Measurements from ENCODE around the gene SDHAF3.
"Not testable (repeated sequence)": the region's sequence is repeated elsewhere in the genome, so short reads cannot be mapped to it uniquely, and the experiment has no call there.

Gene SDHAF3

DNA sequence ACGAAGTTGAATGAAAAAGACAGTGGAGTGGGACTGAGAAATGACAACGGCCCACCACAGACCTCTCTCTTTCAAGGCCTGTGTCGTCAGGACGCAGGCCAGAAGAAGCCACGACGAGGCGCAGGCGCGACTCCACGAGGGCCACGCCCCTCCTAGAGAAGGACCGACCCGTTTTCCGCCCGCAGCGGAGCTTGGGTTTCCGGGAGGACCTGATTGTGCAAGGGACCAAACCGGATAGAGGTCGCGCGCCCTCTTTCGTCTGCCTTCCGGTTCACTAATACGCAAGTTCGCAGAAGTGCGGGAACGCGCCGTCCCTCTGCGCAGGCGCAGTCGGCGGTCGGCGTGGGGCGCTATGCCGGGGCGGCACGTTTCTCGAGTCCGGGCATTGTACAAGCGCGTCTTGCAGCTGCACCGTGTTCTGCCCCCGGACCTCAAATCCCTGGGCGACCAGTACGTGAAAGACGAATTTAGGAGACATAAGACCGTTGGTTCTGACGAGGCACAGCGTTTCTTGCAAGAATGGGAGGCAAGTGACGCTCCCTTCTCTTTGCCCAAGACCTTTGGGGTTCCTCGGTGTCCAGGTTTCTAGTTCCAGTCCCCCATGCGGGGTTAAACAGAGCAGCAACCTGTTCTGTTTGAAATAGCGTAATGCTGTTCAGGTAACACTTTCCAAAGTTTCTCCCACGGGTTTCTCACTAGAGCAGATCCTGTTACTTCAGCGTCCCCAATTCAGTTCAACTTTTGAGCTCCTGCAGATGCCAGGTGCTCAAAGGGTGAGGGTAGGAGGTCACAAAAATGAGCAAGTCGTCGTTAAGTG is at the start of gene SDHAF3:
Gene SDHAF3 (plus strand): TSS at position 327 of the 817 bp plus-strand sequence. CDS start 26 bp downstream, at position 353.
- peak; percentile 95 for DNase-seq (ENCODE audit: low spot score)
- peak; percentile 73 for FAIRE-seq

GRCh38 chr7:97072025-97072424 is 45.5 kb upstream of the SDHAF3 start:
- not testable (repeated sequence) for DNase-seq (ENCODE audit: low spot score); FAIRE-seq

- DNase-seq (ENCODE audit: low spot score): no peak
- FAIRE-seq: no peak
These were observed 41.6 kb upstream of the SDHAF3 start for GRCh38 chr7:97075928-97076327.

GRCh38 chr7:97078023-97078969 is 39.2 kb upstream of the SDHAF3 start:
- DNase-seq (ENCODE audit: low spot score): no peak
- no peak for FAIRE-seq

DNA sequence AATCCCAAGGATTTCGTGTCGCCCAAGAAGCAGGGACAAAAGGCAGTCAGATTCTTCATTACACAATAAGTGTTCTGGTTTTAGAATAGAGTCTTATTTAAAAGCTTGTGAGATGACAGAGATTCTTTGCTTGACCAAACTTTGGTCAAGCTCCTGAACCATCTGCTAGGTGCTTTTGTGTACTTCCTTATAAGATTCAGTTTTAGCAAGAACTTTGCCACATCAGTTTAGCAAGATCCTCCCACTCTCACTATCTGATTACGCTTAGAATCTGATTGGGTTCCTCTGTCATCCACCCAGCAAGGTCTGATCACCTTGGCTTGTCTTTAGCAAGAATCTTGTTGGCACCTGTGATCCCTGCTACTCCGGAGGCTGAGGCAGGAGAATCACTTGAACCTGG is 38.2 kb upstream of the SDHAF3 start:
- DNase-seq (ENCODE audit: low spot score) (no peak), FAIRE-seq (no peak)

- FAIRE-seq: no peak
- DNase-seq (ENCODE audit: low spot score): no peak
These were observed 35.8 kb upstream of the SDHAF3 start for GRCh38 chr7:97081521-97082300.

DNA sequence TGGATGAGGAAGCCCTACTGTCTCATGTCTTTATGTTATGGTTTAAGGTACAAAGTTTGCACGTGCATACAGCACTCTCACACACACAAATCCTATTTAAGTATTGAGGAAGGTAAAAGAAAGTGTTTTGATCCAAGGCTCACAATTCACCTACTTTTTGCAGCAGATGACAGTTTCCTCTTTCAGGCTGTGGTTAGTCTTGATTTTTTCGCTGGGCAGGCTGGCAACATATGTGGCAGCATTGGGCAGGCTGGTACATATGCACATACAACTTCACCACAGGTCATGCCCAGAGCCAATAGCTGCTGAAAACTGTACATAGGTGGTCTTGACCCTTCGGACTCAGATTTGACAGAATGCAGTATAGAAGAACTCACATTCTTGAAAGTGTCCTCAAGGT is 29.1 kb upstream of the SDHAF3 start:
- FAIRE-seq (no peak), DNase-seq (ENCODE audit: low spot score) (no peak)

DNA sequence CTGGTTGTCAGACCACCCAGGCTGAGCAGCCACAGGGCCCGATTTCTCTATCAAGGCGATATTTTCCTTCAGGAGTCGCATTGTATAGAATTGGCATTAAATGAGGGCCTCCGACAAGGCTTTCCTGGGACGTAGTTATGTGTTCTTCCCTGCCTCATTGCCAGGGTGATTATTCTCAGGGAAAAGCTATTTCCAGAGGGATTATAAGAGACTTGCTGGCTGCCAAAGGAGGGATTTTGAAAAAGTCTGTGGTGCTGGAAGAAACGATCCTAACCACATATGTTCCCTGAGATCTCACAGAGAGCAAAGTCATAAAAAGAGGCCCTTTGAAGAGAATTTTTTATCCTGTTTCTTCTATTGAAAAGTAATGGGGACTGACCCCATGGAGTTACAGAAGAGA is 27.7 kb upstream of the SDHAF3 start:
- no peak for FAIRE-seq
- no peak for DNase-seq (ENCODE audit: low spot score)

DNA sequence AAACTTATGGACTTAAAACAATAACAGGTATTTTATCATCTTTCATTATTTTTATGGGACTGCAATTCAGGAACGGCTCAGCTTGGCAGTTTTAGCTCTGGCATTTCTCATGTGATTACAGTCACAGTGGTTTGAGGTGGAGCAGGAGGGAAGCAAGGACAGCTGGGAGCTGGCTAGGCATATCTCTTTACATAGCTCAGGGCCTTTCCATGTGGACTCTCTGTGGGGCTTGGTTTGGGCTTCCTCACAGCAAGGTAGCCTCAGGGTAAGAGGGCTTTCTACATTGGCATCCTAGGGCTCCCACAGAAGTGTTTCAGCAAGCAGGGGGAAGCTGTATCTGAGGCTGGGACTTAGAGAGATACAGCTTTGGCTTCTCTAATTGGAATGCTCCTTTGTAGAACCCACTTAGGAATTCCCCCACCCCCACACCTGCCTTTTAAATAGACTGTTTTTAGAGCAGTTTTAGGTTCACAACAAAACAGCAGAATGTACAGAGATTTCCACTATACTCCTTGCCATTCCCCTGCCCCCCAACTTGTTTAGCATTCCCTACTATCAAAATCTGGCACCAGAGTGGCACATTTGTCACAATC is 26.6 kb upstream of the SDHAF3 start:
- DNase-seq (ENCODE audit: low spot score) (no peak), FAIRE-seq (no peak)

DNA sequence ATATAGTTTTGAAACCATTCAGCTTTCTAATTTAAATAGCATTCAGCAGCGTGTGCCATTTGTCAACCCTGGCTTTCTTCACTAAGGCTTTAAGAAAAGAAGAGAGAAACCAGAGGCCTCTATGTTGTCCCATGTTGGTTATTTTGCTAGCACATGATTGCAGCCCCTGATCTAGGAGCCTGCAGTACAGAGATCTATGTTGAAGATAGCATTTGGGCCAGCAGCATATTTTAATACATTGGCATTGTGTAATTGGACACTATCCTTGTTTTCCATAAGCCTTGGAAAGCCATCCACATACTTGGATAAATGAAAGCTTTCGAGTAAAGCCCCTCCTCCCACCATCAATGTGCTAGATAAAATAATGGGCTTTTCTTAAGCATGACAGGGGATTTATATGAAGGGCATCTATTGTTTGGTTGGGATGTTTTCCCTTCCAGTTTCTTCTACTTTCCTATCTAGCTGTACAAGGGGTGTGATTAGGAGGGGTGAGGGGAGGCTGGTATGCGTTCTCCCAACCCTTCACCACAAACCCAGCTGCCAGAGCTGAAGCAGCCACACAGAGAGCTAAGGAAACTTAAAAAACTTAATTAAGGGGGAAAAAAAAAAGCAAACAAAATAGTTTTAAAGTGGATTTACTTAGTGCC is 23.1 kb upstream of the SDHAF3 start:
- DNase-seq (ENCODE audit: low spot score): no peak
- FAIRE-seq: no peak

DNA sequence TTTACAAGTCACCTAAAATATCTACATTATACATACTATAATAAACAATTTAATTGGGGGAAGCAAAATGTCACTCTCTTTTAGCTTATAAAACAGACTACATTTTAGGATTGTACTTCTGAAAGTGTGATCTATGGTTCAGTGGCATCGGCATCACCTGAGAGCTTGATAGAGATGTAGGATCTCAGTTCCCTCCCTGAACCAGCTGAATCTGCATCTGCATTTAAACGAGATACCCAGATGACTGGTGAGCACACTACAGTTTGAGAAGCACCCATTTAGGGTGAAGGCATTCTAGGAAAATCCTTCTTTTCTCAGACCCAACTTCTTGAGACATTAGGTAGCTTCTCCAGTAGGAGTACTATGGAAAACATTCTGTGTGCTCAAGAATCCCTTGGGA is 21.5 kb upstream of the SDHAF3 start:
- DNase-seq (ENCODE audit: low spot score): no peak
- FAIRE-seq: no peak

- no peak for FAIRE-seq
- no peak for DNase-seq (ENCODE audit: low spot score)
These were observed 20.8 kb upstream of the SDHAF3 start for GRCh38 chr7:97096661-97097060.

DNA sequence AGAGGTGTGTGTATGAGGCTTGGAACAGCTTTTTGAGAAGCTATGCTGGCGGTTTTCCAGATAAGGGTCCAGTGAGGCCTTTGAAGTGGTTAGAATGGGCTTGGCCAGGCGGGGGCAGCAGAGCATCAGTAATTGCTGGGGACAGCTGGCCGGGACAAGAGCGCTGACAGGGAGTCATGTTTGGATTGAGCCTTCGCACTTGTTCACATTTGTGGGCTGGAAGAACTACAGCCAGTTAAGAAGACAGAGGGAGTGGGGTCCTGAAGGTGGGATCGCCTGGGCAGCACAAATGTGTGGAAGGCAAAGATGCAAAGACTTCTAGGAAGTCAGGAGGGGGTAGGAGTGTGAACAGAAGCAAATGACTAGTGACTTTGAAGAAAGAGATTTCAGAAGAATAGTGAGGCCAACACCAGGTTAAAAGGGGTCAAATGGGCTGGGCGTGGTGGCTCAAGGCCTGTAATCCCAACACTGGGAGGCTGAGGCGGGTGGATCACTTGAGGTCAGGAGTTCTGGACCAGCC is 12.7 kb upstream of the SDHAF3 start:
- FAIRE-seq: no peak
- peak; percentile 41 for DNase-seq (ENCODE audit: low spot score)

- DNase-seq (ENCODE audit: low spot score): no peak
- FAIRE-seq: no peak
These were observed 10.2 kb upstream of the SDHAF3 start for GRCh38 chr7:97107192-97107800.

GRCh38 chr7:97116308-97116707 is 1.2 kb upstream of the SDHAF3 start:
- FAIRE-seq (no peak), DNase-seq (ENCODE audit: low spot score) (no peak)

DNA sequence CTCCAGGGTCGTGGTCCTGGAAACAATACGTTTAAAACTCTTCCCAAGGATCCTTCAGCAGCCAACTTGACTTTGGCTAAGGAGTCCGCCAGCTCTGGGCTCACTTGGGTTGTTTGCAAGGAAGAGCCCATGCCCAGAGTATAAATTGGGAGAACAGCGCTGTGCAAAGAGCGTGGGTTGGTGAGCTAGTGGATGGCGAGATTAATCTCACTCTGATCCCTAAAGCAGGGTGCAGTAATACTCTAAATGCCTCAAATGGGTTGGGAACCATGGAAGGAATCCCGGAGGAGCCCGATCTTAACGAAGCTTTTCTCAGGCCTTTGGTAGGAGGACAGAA is 495 bp upstream of the SDHAF3 start:
- FAIRE-seq (no peak), DNase-seq (ENCODE audit: low spot score) (no peak)

DNA sequence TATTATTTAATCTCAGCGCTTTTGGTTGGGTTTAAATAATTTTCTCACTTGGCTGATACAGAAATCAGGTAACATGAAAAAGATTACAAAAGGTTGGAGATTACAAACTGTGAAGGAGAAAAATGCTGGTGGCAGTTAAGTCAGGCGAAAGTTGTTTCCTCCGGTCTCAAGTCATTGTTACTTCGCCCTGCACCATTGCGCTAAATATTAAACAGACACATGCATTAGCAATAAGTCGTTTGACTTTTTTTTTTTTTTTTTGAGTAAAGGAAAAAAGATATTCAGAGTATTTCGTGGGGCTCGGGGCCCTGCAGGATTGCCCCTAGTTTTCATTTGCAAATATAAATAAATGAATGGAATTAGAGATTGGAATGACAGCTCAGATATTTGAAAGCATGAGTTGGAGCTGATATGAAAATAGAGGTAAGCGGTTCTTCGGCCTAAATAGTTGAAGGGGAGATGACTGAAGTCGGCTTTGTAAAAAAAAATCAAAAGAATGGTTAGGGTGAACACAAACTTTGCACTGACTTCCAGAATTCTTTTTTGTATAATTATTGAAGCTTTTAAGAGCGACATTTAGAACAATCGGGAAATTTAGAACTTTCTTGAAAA is 914 bp downstream of the SDHAF3 start:
- DNase-seq (ENCODE audit: low spot score): no peak
- no peak for FAIRE-seq

DNA sequence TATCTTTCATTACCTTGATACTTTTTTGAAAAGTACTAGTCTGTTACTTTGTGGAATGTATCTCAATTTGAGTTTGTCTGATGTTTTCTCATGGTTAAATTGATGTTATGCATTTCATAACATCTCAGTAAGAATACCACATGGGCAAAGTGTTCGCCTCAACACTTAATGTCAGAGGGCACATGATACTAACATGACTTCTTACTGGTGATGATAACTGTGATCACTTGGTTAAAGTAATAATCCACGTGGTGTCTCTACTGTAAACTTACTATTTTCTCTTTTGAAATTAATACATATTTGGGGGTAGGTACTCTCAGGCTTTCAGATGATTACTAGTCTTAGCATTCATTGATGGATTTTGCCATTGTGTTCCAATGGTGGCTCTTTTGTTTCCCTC is 2.2 kb downstream of the SDHAF3 start:
- DNase-seq (ENCODE audit: low spot score) (no peak), FAIRE-seq (no peak)

DNA sequence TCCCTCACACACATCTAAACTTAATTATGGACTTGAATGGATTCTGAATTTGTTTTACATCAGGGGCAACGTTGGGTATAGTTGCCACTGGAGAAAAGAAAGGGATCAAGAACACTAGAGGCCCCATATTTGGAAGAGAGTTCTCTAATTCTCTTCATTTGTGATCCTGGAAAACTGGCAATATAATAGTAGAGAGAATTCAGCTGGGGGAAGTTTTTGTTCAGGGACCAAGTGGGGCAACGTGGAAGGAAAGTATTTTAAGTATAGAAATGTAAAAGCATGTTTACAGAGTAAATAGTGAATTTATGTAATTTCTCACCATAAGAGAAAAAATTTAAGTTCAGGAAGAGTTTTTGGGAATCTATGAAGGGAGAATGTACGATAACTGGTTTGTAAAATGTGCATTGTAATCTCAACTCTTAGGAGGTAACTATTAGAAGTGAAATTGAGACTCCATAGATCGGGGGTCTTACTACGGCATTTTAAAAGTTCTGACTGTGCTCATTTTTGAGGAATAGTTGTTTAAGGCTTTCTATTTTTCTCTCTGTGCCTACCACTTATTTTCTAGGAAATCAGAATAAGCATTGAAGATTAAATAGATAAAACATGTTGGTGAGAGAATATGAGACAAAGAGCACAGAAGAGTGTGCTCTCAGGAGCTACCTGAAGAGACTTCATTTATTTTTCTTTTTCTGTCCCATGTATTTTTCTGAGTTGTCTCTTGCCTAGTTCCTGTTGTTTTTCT is 3.4 kb downstream of the SDHAF3 start:
- DNase-seq (ENCODE audit: low spot score) (no peak), FAIRE-seq (no peak)
